ENCODE results near the gene CALD1. TPM values are rescaled to one million over a fixed set of nuclear protein-coding genes. Genes with fewer than 3 reads are reported as not detected.

Gene CALD1
- total and polyA plus RNA-seq, 2 experiments from 2014 or later = 132 to 842 TPM

GRCh38 chr7:134742688-134743350, 36.6 kb upstream of the CALD1 start:
- ATAC-seq = no peak
- no peak overlapping the region for H2AFZ ChIP-seq

DNA sequence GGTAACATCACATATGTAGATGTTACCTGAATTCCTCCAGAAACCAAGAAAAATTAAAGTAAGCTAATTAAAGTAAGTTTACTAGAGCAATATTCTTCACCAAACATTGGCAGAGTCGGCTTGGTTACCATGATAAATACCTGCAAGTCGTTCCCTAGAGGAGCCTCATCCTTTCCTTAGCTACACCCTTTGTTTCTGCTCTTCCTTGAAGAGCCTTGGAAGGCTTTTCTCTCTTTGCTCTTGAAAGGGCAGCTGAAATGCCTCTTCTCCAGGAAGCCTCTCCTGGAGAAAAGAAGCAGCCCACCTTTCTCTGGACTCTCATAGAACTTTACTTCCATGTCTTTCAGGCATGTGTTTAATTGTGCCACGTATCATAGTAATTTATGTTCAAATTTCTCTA, 34.9 kb upstream of the CALD1 start:
- Histone ChIP-seq H3K36me3 (ENCODE audit: insufficient read depth) (no peaks in the 10 kb centered on the region), H3K9me2 (ENCODE audit: insufficient read depth) (peaks cover 9% of the 10 kb centered on the region), H3K27me3 (ENCODE audit: insufficient read depth) (no peaks in the 10 kb centered on the region), H3K27ac (ENCODE audit: low read depth) (peak overlapping the region; percentile 2; the same call in 1 of the 2 replicates), H3K4me1 (ENCODE audit: insufficient read depth) (peaks cover 23% of the 10 kb centered on the region), H3K4me3 (no peak overlapping the region), H3K79me2 (replicated peaks; ENCODE audit: insufficient read depth) (no peaks in the 10 kb centered on the region), H4K20me1 (replicated peaks; ENCODE audit: insufficient read depth) (no peaks in the 10 kb centered on the region), H2AFZ (no peak overlapping the region), H3F3A (replicated peaks; ENCODE audit: low read depth) (no peaks in the 10 kb centered on the region), H3K4me2 (peak overlapping the region; percentile 14; the same call in 1 of the 2 replicates)
- DNase-seq (ENCODE audit: low spot score) (peak; percentile 75), ATAC-seq (peak; percentile 81)
- Mint-ChIP-seq H3K4me3 (no peak overlapping the region), H3K27ac (0 out of 2 replicates have a peak overlapping the region, but pooled peaks have one; percentile 39), H3K36me3 (ENCODE audit: low read depth) (no peaks in the 10 kb centered on the region), H3K27me3 (ENCODE audit: insufficient read depth, low read depth, poor library complexity) (peaks cover 3% of the 10 kb centered on the region), H3K9me3 (no peaks in the 10 kb centered on the region), H3K4me1 (peaks cover 39% of the 10 kb centered on the region)
- no peak for TF ChIP-seq POLR2AphosphoS5 (IDR thresholded peaks at IDR 0.05; ENCODE audit: low read depth)
- TF ChIP-seq ZNF462 (CRISPR knock-in tag; IDR thresholded peaks at IDR 0.05) = peak; percentile 85

More at GRCh38 chr7:134742688-134743350, 36.6 kb upstream of the CALD1 start:
- Histone ChIP-seq H3K27ac (ENCODE audit: low read depth) (peak overlapping the region; percentile 59; the same call in 1 of the 2 replicates), H3K4me1 (ENCODE audit: insufficient read depth) (peaks cover 23% of the 10 kb centered on the region), H3F3A (replicated peaks; ENCODE audit: low read depth) (no peaks in the 10 kb centered on the region), H3K27me3 (ENCODE audit: insufficient read depth) (no peaks in the 10 kb centered on the region), H3K4me2 (no peak overlapping the region; the same call in 1 of the 2 replicates), H3K4me3 (no peak overlapping the region), H4K20me1 (replicated peaks; ENCODE audit: insufficient read depth) (no peaks in the 10 kb centered on the region), H3K9me2 (ENCODE audit: insufficient read depth) (peaks cover 11% of the 10 kb centered on the region), H3K79me2 (replicated peaks; ENCODE audit: insufficient read depth) (no peaks in the 10 kb centered on the region), H3K36me3 (ENCODE audit: insufficient read depth) (no peaks in the 10 kb centered on the region)
- DNase-seq (ENCODE audit: low spot score) = no peak
- Mint-ChIP-seq H3K36me3 (ENCODE audit: low read depth) (no peaks in the 10 kb centered on the region), H3K27me3 (ENCODE audit: insufficient read depth, low read depth, poor library complexity) (peaks cover 3% of the 10 kb centered on the region), H3K4me1 (peaks cover 39% of the 10 kb centered on the region), H3K4me3 (no peak overlapping the region), H3K9me3 (no peaks in the 10 kb centered on the region), H3K27ac (no peak overlapping the region)
- TF ChIP-seq, protein P1, sequence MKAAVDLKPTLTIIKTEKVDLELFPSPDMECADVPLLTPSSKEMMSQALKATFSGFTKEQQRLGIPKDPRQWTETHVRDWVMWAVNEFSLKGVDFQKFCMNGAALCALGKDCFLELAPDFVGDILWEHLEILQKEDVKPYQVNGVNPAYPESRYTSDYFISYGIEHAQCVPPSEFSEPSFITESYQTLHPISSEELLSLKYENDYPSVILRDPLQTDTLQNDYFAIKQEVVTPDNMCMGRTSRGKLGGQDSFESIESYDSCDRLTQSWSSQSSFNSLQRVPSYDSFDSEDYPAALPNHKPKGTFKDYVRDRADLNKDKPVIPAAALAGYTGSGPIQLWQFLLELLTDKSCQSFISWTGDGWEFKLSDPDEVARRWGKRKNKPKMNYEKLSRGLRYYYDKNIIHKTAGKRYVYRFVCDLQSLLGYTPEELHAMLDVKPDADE (IDR thresholded peaks at IDR 0.05) = no peak
- TF ChIP-seq EZH2 (IDR thresholded peaks at IDR 0.05; ENCODE audit: low read depth, unreplicated experiment) (no peak), STAT1 (IDR thresholded peaks at IDR 0.05; ENCODE audit: unreplicated experiment) (no peak), JUNB (IDR thresholded peaks at IDR 0.05; ENCODE audit: unreplicated experiment) (no peak), NANOG (IDR thresholded peaks at IDR 0.05; ENCODE audit: borderline replicate concordance) (no peak), EZH2phosphoT487 (IDR thresholded peaks at IDR 0.05; ENCODE audit: unreplicated experiment) (no peak)
- TF ChIP-seq, protein P2, sequence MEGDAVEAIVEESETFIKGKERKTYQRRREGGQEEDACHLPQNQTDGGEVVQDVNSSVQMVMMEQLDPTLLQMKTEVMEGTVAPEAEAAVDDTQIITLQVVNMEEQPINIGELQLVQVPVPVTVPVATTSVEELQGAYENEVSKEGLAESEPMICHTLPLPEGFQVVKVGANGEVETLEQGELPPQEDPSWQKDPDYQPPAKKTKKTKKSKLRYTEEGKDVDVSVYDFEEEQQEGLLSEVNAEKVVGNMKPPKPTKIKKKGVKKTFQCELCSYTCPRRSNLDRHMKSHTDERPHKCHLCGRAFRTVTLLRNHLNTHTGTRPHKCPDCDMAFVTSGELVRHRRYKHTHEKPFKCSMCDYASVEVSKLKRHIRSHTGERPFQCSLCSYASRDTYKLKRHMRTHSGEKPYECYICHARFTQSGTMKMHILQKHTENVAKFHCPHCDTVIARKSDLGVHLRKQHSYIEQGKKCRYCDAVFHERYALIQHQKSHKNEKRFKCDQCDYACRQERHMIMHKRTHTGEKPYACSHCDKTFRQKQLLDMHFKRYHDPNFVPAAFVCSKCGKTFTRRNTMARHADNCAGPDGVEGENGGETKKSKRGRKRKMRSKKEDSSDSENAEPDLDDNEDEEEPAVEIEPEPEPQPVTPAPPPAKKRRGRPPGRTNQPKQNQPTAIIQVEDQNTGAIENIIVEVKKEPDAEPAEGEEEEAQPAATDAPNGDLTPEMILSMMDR (conservative IDR thresholded peaks at IDR 0.05; ENCODE audit: low read depth in 2 of 2) = no peak

Data from GM23338 (cell line).